Activated CD4-positive, CD25-positive, alpha-beta regulatory T cell (primary cell): ENCODE data around the gene CCR9.

Experiments used
- DNase-seq, 4 experiments: peaks; one replicate each; lab custom pipeline; 2025; lab: John Stamatoyannopoulos, UW

The CCR9 gene

GRCh38 chr3:45937206-45938042 is 51.1 kb downstream of the CCR9 start:
- DNase-seq = no peak

- no peak for DNase-seq
Observed at GRCh38 chr3:45938043-45938435, 51.7 kb downstream of the CCR9 start.

GRCh38 chr3:45938864-45939263 is 52.5 kb downstream of the CCR9 start:
- peak; percentile 68 to 78 (median 70) for DNase-seq

- no peak for DNase-seq
Observed at GRCh38 chr3:45939341-45939771, 53.0 kb downstream of the CCR9 start.

GRCh38 chr3:45940004-45940780 is 53.8 kb downstream of the CCR9 start:
- DNase-seq = no peak

GRCh38 chr3:45940781-45941365 is 54.5 kb downstream of the CCR9 start:
- no peak for DNase-seq

- no peak for DNase-seq
Observed at GRCh38 chr3:45942051-45942825, 55.9 kb downstream of the CCR9 start.

- no peak for DNase-seq
Observed at GRCh38 chr3:45943207-45943846, 57.0 kb downstream of the CCR9 start, which contains the start of gene CXCR6. TSS of gene CXCR6 (plus strand) at chr3:45943464. CDS start at chr3:45946482, 3,018 bp downstream.

GRCh38 chr3:45944830-45945620 is 58.7 kb downstream of the CCR9 start:
- DNase-seq = no peak

- DNase-seq = no peak
Observed at GRCh38 chr3:45946307-45946706, 60.0 kb downstream of the CCR9 start.

GRCh38 chr3:45946875-45947274 is 60.5 kb downstream of the CCR9 start:
- DNase-seq = no peak

GRCh38 chr3:45947361-45947760 is 61.0 kb downstream of the CCR9 start:
- no peak for DNase-seq

GRCh38 chr3:45948311-45948781 is 62.0 kb downstream of the CCR9 start:
- no peak for DNase-seq

GRCh38 chr3:45948881-45949280 is 62.5 kb downstream of the CCR9 start:
- DNase-seq = no peak

GRCh38 chr3:45949432-45949831 is 63.1 kb downstream of the CCR9 start:
- DNase-seq = no peak

- DNase-seq = no peak
Observed at GRCh38 chr3:45950131-45950530, 63.8 kb downstream of the CCR9 start.

- no peak for DNase-seq
Observed at GRCh38 chr3:45950686-45951600, 64.6 kb downstream of the CCR9 start.

GRCh38 chr3:45951946-45952345 is 65.6 kb downstream of the CCR9 start:
- no peak for DNase-seq

- DNase-seq = no peak
Observed at GRCh38 chr3:45952456-45952855, 66.1 kb downstream of the CCR9 start.
